ENCODE results near the gene PTPN18.

DNA sequence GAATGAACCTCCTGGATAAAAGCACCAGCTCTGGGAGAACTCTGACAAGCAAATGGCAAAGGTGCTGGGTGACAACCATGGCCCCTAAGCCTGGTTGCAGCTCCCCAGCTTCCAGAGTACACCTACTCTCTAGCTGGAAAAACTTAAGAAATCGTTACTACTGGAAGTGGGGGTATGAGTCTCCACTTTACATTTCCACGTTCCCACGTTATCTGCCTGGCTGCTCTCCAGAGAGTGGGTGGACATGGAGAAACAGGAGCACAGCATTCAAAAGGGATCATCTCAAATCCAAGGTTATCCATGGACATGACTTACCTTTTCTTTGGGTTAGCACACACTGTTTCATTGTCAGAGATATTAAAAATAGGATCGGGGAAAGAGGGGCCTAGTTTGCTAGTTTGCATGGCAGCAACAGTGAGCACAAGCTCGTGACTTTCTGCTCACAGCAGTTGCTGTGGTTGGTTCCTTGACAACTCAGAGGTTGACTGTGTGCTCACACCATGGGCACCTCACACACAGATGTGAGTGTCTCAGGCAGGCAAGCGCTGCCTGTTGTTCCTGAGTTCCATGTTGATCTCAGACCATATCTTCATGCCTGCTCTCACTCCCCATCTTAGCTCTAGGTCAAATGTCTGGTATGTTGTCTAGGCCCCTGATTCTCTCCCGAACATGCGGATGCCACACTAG lies 32.5 kb downstream of the PTPN18 start:
- TF ChIP-seq POLR2A (IDR thresholded peaks at IDR 0.05; ENCODE audit: low read depth, low read length) (no peak), TAF1 (IDR thresholded peaks at IDR 0.05; ENCODE audit: low read depth, low read length) (no peak), POLR2AphosphoS5 (IDR thresholded peaks at IDR 0.05; ENCODE audit: low read depth, low read length) (no peak), POU2F2 (IDR thresholded peaks at IDR 0.05; ENCODE audit: low read depth, low read length) (no peak)
